ENCODE results near the gene NFKBIB.

NFKBIB gene

GRCh38 chr19:38958301-38958700, 58.5 kb downstream of the NFKBIB start:
- no peak for DNase-seq (ENCODE audit: low read depth)
